BLaER1 (cell line): Measurements from ENCODE around the gene UGT1A1.

ENCODE experiments used
- H3K27ac ChIP-seq: shearing (Covaris generic); formaldehyde crosslinking; 2 replicates; pipeline ENCODE4 v1.8.1; 2022
- H3K27me3 ChIP-seq: shearing (Covaris generic); formaldehyde crosslinking; 2 replicates; pipeline ENCODE4 v1.8.1; 2022
- H3K36me3 ChIP-seq: shearing (Covaris generic); formaldehyde crosslinking; 2 replicates; pipeline ENCODE4 v1.8.1; 2022
- H3K4me1 ChIP-seq: shearing (Covaris generic); formaldehyde crosslinking; 2 replicates; pipeline ENCODE4 v1.8.1; 2022
- H3K4me2 ChIP-seq: shearing (Covaris generic); formaldehyde crosslinking; 2 replicates; pipeline ENCODE4 v1.8.1; 2022
- H3K4me3 ChIP-seq: shearing (Covaris generic); formaldehyde crosslinking; 2 replicates; pipeline ENCODE4 v1.8.1; 2022
- H3K9ac ChIP-seq: shearing (Covaris generic); formaldehyde crosslinking; 2 replicates; pipeline ENCODE4 v1.8.1; 2022
- H3K9me3 ChIP-seq: shearing (Covaris generic); formaldehyde crosslinking; 2 replicates; pipeline ENCODE4 v1.8.1; 2022
- H4K20me1 ChIP-seq: shearing (Covaris generic); formaldehyde crosslinking; 2 replicates; pipeline ENCODE4 v1.8.1; 2022
- Cebpa-rat ChIP-seq: shearing (Covaris generic); IDR thresholded peaks from 2 replicates; pipeline ENCODE4 v1.8.1; 2022

The UGT1A1 gene

GRCh38 chr2:233821196-233821595 lies 61.1 kb downstream of the UGT1A1 start:
- no peaks in the 10 kb centered on the region for H3K27me3 ChIP-seq
- no peaks in the 10 kb centered on the region for H3K9me3 ChIP-seq
- H3K4me2 ChIP-seq: no peak overlapping the region
- no peaks in the 10 kb centered on the region for H4K20me1 ChIP-seq
- H3K27ac ChIP-seq: no peak overlapping the region
- no peak overlapping the region for H3K9ac ChIP-seq
- H3K4me1 ChIP-seq: peaks cover 44% of the 10 kb centered on the region
- TF ChIP-seq Cebpa-rat: no peak
- no peak overlapping the region for H3K4me3 ChIP-seq
- H3K36me3 ChIP-seq: no peaks in the 10 kb centered on the region

GRCh38 chr2:233821709-233822100 lies 61.6 kb downstream of the UGT1A1 start:
- no peak overlapping the region for H3K27ac ChIP-seq
- no peak for TF ChIP-seq Cebpa-rat
- H3K9me3 ChIP-seq: no peaks in the 10 kb centered on the region
- H3K9ac ChIP-seq: no peak overlapping the region
- H3K4me2 ChIP-seq: no peak overlapping the region
- H4K20me1 ChIP-seq: no peaks in the 10 kb centered on the region
- H3K4me1 ChIP-seq: peaks cover 39% of the 10 kb centered on the region
- no peak overlapping the region for H3K4me3 ChIP-seq
- H3K27me3 ChIP-seq: no peaks in the 10 kb centered on the region
- H3K36me3 ChIP-seq: no peaks in the 10 kb centered on the region

GRCh38 chr2:233822101-233822771 lies 62.2 kb downstream of the UGT1A1 start:
- no peaks in the 10 kb centered on the region for H4K20me1 ChIP-seq
- H3K4me2 ChIP-seq: no peak overlapping the region
- no peaks in the 10 kb centered on the region for H3K27me3 ChIP-seq
- no peak for TF ChIP-seq Cebpa-rat
- H3K4me3 ChIP-seq: no peak overlapping the region
- no peak overlapping the region for H3K9ac ChIP-seq
- no peak overlapping the region for H3K27ac ChIP-seq
- no peaks in the 10 kb centered on the region for H3K36me3 ChIP-seq
- H3K4me1 ChIP-seq: peaks cover 34% of the 10 kb centered on the region
- no peaks in the 10 kb centered on the region for H3K9me3 ChIP-seq
